Subcutaneous abdominal adipose tissue (tissue), 5 donors: ENCODE measurements around the gene CEACAM3.
A peak's percentile ranks its signal among the peaks of the same experiment; 100 is the strongest.
"Not testable (repeated sequence)": the region's sequence is repeated elsewhere in the genome, so short reads cannot be mapped to it uniquely, and the experiment has no call there.

Source experiments
- H3K27ac ChIP-seq: one replicate; pipeline ENCODE4 v1.7.0; 2013; ENCODE audit warnings: low read depth, mild to moderate bottlenecking, inconsistent platforms, low read length, moderate library complexity
- H3K27me3 ChIP-seq, 5 donors: one replicate each; pipeline ENCODE4 v1.7.0; 2013; ENCODE audit warnings: low read length in 5 of 5, inconsistent platforms in 1 of 5; ENCODE audit not compliant: control insufficient read depth in 5 of 5, insufficient read depth in 4 of 5
- H3K36me3 ChIP-seq, 5 donors: one replicate each; pipeline ENCODE4 v1.7.0; 2013; ENCODE audit warnings: low read length in 5 of 5; ENCODE audit not compliant: control insufficient read depth in 5 of 5, insufficient read depth in 5 of 5
- H3K4me1 ChIP-seq, 5 donors: one replicate each; pipeline ENCODE4 v1.7.0; 2013; ENCODE audit warnings: low read length in 5 of 5, mild to moderate bottlenecking in 3 of 5, moderate library complexity in 1 of 5; ENCODE audit not compliant: control insufficient read depth in 5 of 5, insufficient read depth in 5 of 5
- H3K4me3 ChIP-seq, 5 donors: one replicate each; pipeline ENCODE4 v1.7.0; 2013; ENCODE audit warnings: low read length in 5 of 5, low read depth in 1 of 5
- H3K9ac ChIP-seq, 5 donors: one replicate each; pipeline ENCODE4 v1.7.0; 2013; ENCODE audit warnings: low read length in 5 of 5, mild to moderate bottlenecking in 4 of 5, moderate library complexity in 3 of 5
- H3K9me3 ChIP-seq, 5 donors: one replicate each; pipeline ENCODE4 v1.7.0; 2013; ENCODE audit warnings: low read length in 5 of 5; ENCODE audit not compliant: control insufficient read depth in 5 of 5
- donor health status: healthy.
- donor health status: healthy.
- donor health status: healthy.
- donor health status: healthy.
- donor health status: healthy.

CEACAM3 gene

GRCh38 chr19:41768105-41768504, 28.3 kb upstream of the CEACAM3 start:
- H3K9me3 ChIP-seq, H3K9ac ChIP-seq, H3K4me1 ChIP-seq, H3K36me3 ChIP-seq, H3K27ac ChIP-seq, H3K4me3 ChIP-seq: not testable (repeated sequence)
- H3K27me3 ChIP-seq = peaks cover 3 to 12% (median 7%) of the 10 kb centered on the region in 5 donors

DNA sequence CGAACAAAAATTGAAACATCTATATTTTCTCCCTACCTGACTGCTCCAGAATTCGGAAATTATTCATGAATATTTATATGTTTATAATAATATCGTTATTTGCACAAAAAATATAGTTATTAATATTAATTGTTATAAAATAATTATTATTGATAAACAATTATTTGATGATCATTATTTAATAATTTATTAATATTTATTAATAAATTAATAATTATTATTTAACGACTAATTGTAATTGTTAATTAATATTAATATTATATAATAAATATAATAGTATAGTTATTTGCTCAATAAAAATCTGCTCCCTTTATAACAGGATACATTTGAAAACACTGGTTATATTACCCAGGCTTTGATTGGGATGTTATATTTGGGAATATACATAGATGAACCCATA, 26.8 kb upstream of the CEACAM3 start:
- H3K4me3 ChIP-seq = no peak overlapping the region
- no peaks in the 10 kb centered on the region for H3K4me1 ChIP-seq
- no peak overlapping the region for H3K27ac ChIP-seq
- H3K9ac ChIP-seq = no peak overlapping the region
- H3K27me3 ChIP-seq = peaks cover 0 to 10% (median 4%) of the 10 kb centered on the region in 5 donors
- H3K36me3 ChIP-seq = no peaks in the 10 kb centered on the region
- H3K9me3 ChIP-seq = no peaks in the 10 kb centered on the region

DNA sequence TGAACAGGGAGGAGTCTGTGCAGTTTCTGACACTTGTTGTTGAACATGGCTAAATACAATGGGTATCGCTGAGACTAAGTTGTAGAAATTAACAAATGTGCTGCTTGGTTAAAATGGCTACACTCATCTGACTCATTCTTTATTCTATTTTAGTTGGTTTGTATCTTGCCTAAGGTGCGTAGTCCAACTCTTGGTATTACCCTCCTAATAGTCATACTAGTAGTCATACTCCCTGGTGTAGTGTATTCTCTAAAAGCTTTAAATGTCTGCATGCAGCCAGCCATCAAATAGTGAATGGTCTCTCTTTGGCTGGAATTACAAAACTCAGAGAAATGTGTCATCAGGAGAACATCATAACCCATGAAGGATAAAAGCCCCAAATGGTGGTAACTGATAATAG, 25.0 kb upstream of the CEACAM3 start:
- Histone ChIP-seq H3K27me3 (peaks cover 0 to 6% (median 0%) of the 10 kb centered on the region in 5 donors), H3K4me1 (no peaks in the 10 kb centered on the region), H3K9me3 (no peaks in the 10 kb centered on the region), H3K27ac (no peak overlapping the region), H3K36me3 (no peaks in the 10 kb centered on the region), H3K9ac (no peak overlapping the region), H3K4me3 (no peak overlapping the region)

GRCh38 chr19:41774515-41774980, 21.8 kb upstream of the CEACAM3 start:
- H3K36me3 ChIP-seq = no peaks in the 10 kb centered on the region
- peaks cover 0 to 6% (median 2%) of the 10 kb centered on the region in 5 donors for H3K27me3 ChIP-seq
- H3K27ac ChIP-seq = no peak overlapping the region
- H3K4me3 ChIP-seq = no peak overlapping the region
- no peaks in the 10 kb centered on the region for H3K9me3 ChIP-seq
- H3K9ac ChIP-seq = no peak overlapping the region
- H3K4me1 ChIP-seq = no peaks in the 10 kb centered on the region

DNA sequence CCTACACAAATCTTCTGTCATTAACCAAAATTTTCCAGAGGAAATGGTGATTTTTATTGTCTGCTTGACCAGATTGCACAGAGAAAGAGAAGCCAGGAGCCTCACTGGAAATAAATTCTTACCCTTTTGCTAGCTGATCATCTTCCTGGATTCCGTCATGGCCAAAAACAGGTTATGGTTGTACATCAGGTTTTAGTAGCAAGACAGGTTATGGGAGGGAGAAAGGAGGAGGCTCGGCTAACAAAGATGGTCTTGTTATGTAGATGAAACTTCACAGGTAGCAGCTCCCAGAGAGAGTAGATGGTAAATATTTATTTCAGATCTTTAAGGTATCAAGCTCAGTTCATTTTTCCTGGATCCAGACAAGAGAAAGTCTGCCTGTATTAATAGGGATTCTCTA, 19.7 kb upstream of the CEACAM3 start:
- H3K27ac ChIP-seq = no peak overlapping the region
- H3K9me3 ChIP-seq = no peaks in the 10 kb centered on the region
- no peaks in the 10 kb centered on the region for H3K36me3 ChIP-seq
- H3K27me3 ChIP-seq = peaks cover 0 to 8% (median 5%) of the 10 kb centered on the region in 5 donors
- H3K9ac ChIP-seq = no peak overlapping the region
- H3K4me3 ChIP-seq = no peak overlapping the region
- no peaks in the 10 kb centered on the region for H3K4me1 ChIP-seq

GRCh38 chr19:41783612-41784011, 12.8 kb upstream of the CEACAM3 start:
- H3K4me1 ChIP-seq = peaks cover 0 to 5% (median 0%) of the 10 kb centered on the region in 5 donors
- no peak overlapping the region for H3K9ac ChIP-seq
- H3K9me3 ChIP-seq = peaks cover 0 to 2% (median 0%) of the 10 kb centered on the region in 5 donors
- no peak overlapping the region for H3K4me3 ChIP-seq
- no peaks in the 10 kb centered on the region for H3K36me3 ChIP-seq
- no peak overlapping the region for H3K27ac ChIP-seq
- H3K27me3 ChIP-seq = peaks cover 12 to 40% (median 20%) of the 10 kb centered on the region in 5 donors

- H3K9ac ChIP-seq = no peak overlapping the region
- no peak overlapping the region for H3K27ac ChIP-seq
Observed at GRCh38 chr19:41784312-41784711, 12.1 kb upstream of the CEACAM3 start.

GRCh38 chr19:41784743-41785142, 11.6 kb upstream of the CEACAM3 start:
- no peak overlapping the region for H3K27ac ChIP-seq
- H3K9ac ChIP-seq = peak overlapping the region in 1 of 5 donors; percentile 12
- no peaks in the 10 kb centered on the region for H3K36me3 ChIP-seq
- H3K4me3 ChIP-seq = no peak overlapping the region
- peaks cover 10 to 40% (median 20%) of the 10 kb centered on the region in 5 donors for H3K27me3 ChIP-seq
- peaks cover 0 to 2% (median 0%) of the 10 kb centered on the region in 5 donors for H3K9me3 ChIP-seq
- H3K4me1 ChIP-seq = peaks cover 0 to 5% (median 0%) of the 10 kb centered on the region in 5 donors

More at GRCh38 chr19:41784312-41784711, 12.1 kb upstream of the CEACAM3 start:
- Histone ChIP-seq H3K4me3 (no peak overlapping the region), H3K36me3 (no peaks in the 10 kb centered on the region), H3K9me3 (peaks cover 0 to 2% (median 0%) of the 10 kb centered on the region in 5 donors), H3K27me3 (peaks cover 12 to 40% (median 20%) of the 10 kb centered on the region in 5 donors), H3K4me1 (peaks cover 0 to 5% (median 0%) of the 10 kb centered on the region in 5 donors)

DNA sequence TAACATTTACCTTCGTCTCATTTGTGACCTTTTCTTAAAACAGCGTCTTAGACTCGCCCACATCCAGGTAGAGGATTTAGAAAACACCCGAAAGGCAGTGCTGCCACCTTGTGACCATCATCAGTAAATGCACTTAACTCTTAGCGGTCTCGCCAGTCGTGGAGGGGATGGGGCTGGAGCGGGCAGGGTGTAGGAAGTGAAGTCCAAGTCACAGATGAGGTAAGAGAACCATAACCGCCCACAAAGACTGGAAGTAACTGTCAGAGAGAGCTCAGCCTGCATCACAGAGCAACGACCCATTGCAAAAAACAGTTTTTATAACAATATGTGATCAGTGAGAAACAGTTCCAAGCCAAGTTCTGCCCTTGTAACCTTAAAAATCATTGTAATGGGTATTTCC, 10.7 kb upstream of the CEACAM3 start:
- no peak overlapping the region for H3K27ac ChIP-seq
- H3K4me1 ChIP-seq = peaks cover 0 to 5% (median 0%) of the 10 kb centered on the region in 5 donors

GRCh38 chr19:41787055-41787454, 9.3 kb upstream of the CEACAM3 start:
- Histone ChIP-seq H3K27me3 (peaks cover 9 to 42% (median 20%) of the 10 kb centered on the region in 5 donors), H3K36me3 (no peaks in the 10 kb centered on the region), H3K4me1 (peaks cover 0 to 5% (median 0%) of the 10 kb centered on the region in 5 donors), H3K27ac (no peak overlapping the region), H3K9me3 (peaks cover 0 to 2% (median 0%) of the 10 kb centered on the region in 5 donors), H3K9ac (no peak overlapping the region), H3K4me3 (no peak overlapping the region)

More for the DNA sequence above, 10.7 kb upstream of the CEACAM3 start:
- Histone ChIP-seq H3K36me3 (no peaks in the 10 kb centered on the region), H3K9me3 (peaks cover 0 to 2% (median 0%) of the 10 kb centered on the region in 5 donors), H3K4me3 (no peak overlapping the region), H3K9ac (no peak overlapping the region), H3K27me3 (peaks cover 9 to 43% (median 20%) of the 10 kb centered on the region in 5 donors)
